Breast epithelium (tissue), 3 donors: ENCODE measurements around the gene RSRC2.

Experiments used
- CTCF ChIP-seq, 3 donors: fragments of 450-650 bp; IDR thresholded peaks; one replicate each; pipeline ENCODE4 v1.5.1; 2016 to 2017; ENCODE audit warnings: antibody characterized with exemption in 3 of 3, mild to moderate bottlenecking in 3 of 3, moderate library complexity in 3 of 3
- POLR2AphosphoS5 ChIP-seq, 3 donors: sonication (generic); formaldehyde crosslinking; IDR thresholded peaks; one replicate each; pipeline ENCODE4 v1.6.1; 2017; ENCODE audit warnings: antibody characterized with exemption in 3 of 3

- TF ChIP-seq POLR2AphosphoS5 (IDR thresholded peaks at IDR 0.05) (no peak), CTCF (IDR thresholded peaks at IDR 0.05) (no peak)
These were observed 39.8 kb downstream of the RSRC2 start for GRCh38 chr12:122486805-122487426.
